Calu3 (cell line): Measurements from ENCODE around the gene PCDHGB4. TPM values are rescaled to one million over a fixed set of nuclear protein-coding genes. Genes with fewer than 3 reads are reported as not detected.

Source experiments
- BruUV-seq: library from RNA; stranded (reverse); fragments of 400-500 nt; replicated peaks from 2 replicates; lab custom pipeline; 2021; lab: Mats Ljungman, UMichigan
- CTCF ChIA-PET: fragments of 300-600 bp; sonication (Branson Sonifier 250); formaldehyde crosslinking; loops from one replicate; lab custom pipeline; 2022; ENCODE audit warnings: antibody characterized with exemption; lab: Charles Lee
- DNase-seq: peaks from one replicate; pipeline ENCODE4 v3.0.0; 2022
- H3K27ac Mint-ChIP-seq: one replicate; pipeline ENCODE4 v1.8.0; 2022; ENCODE audit warnings: mixed read lengths; ENCODE audit not compliant: unreplicated experiment
- H3K27me3 Mint-ChIP-seq: one replicate; pipeline ENCODE4 v1.8.0; 2022; ENCODE audit warnings: mixed read lengths; ENCODE audit not compliant: unreplicated experiment
- H3K36me3 Mint-ChIP-seq: one replicate; pipeline ENCODE4 v1.8.0; 2022; ENCODE audit warnings: mild to moderate bottlenecking, moderate library complexity, mixed read lengths; ENCODE audit not compliant: insufficient read depth, unreplicated experiment
- H3K4me1 Mint-ChIP-seq: one replicate; pipeline ENCODE4 v1.8.0; 2022; ENCODE audit warnings: mild to moderate bottlenecking, low read depth, mixed read lengths; ENCODE audit not compliant: unreplicated experiment
- H3K4me3 Mint-ChIP-seq: one replicate; pipeline ENCODE4 v1.8.0; 2022; ENCODE audit warnings: mild to moderate bottlenecking, low read depth, moderate library complexity, mixed read lengths; ENCODE audit not compliant: unreplicated experiment
- H3K9me3 Mint-ChIP-seq: one replicate; pipeline ENCODE4 v1.8.0; 2022; ENCODE audit warnings: low read depth, mixed read lengths; ENCODE audit not compliant: unreplicated experiment
- intact Hi-C: fragments of 100-400 bp; cut with micrococcal nuclease; formaldehyde crosslinking; loops from one replicate; pipeline ENCODE4 v1.10.0; 2022; ENCODE audit not compliant: unreplicated experiment
- total RNA-seq: library from RNA; stranded (reverse); gene quantifications from 2 replicates; pipeline ENCODE4 v1.2.3, GENCODE V29; 2022
- TF ChIP-seq, protein P1 (sequence below): fragments of 200-600 bp; IDR thresholded peaks from one replicate; pipeline ENCODE4 v1.8.0; 2022; ENCODE audit warnings: antibody characterized with exemption; ENCODE audit not compliant: unreplicated experiment

PCDHGB4 gene
- total RNA-seq, 1 experiment from 2014 or later, result 8.2 TPM

- Mint-ChIP-seq H3K4me1 (no peaks in the 10 kb centered on the region), H3K27me3 (no peaks in the 10 kb centered on the region), H3K27ac (no peak overlapping the region), H3K4me3 (no peak overlapping the region), H3K36me3 (peaks cover 20% of the 10 kb centered on the region), H3K9me3 (peaks cover 18% of the 10 kb centered on the region)
- BruUV-seq, result no TSS peak
- CTCF ChIA-PET, result no interaction called here
- intact Hi-C loops, result no loop called here
- TF ChIP-seq, protein P1, sequence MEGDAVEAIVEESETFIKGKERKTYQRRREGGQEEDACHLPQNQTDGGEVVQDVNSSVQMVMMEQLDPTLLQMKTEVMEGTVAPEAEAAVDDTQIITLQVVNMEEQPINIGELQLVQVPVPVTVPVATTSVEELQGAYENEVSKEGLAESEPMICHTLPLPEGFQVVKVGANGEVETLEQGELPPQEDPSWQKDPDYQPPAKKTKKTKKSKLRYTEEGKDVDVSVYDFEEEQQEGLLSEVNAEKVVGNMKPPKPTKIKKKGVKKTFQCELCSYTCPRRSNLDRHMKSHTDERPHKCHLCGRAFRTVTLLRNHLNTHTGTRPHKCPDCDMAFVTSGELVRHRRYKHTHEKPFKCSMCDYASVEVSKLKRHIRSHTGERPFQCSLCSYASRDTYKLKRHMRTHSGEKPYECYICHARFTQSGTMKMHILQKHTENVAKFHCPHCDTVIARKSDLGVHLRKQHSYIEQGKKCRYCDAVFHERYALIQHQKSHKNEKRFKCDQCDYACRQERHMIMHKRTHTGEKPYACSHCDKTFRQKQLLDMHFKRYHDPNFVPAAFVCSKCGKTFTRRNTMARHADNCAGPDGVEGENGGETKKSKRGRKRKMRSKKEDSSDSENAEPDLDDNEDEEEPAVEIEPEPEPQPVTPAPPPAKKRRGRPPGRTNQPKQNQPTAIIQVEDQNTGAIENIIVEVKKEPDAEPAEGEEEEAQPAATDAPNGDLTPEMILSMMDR, result no peak
- no peak for DNase-seq
Measured at GRCh38 chr5:141434006-141434405, 46.5 kb downstream of the PCDHGB4 start.

GRCh38 chr5:141437221-141437620 lies 49.7 kb downstream of the PCDHGB4 start:
- intact Hi-C loops, result no loop called here
- Mint-ChIP-seq H3K27me3 (no peaks in the 10 kb centered on the region), H3K4me3 (no peak overlapping the region), H3K36me3 (peaks cover 10% of the 10 kb centered on the region), H3K4me1 (no peaks in the 10 kb centered on the region), H3K27ac (no peak overlapping the region), H3K9me3 (peaks cover 12% of the 10 kb centered on the region)
- no TSS peak for BruUV-seq
- TF ChIP-seq, protein P1, result no peak
- no peak for DNase-seq
- CTCF ChIA-PET, result no interaction called here

GRCh38 chr5:141439411-141440141 lies 52.1 kb downstream of the PCDHGB4 start:
- no peaks in the 10 kb centered on the region for H3K36me3 Mint-ChIP-seq
- H3K27ac Mint-ChIP-seq, result no peak overlapping the region
- H3K4me1 Mint-ChIP-seq, result no peaks in the 10 kb centered on the region
- no TSS peak for BruUV-seq
- CTCF ChIA-PET, result no interaction called here
- no peak for DNase-seq
- H3K4me3 Mint-ChIP-seq, result no peak overlapping the region
- intact Hi-C loops, result no loop called here
- peaks cover 11% of the 10 kb centered on the region for H3K9me3 Mint-ChIP-seq
- TF ChIP-seq, protein P1, result no peak
- no peaks in the 10 kb centered on the region for H3K27me3 Mint-ChIP-seq

Other genes with a start within 250 kb of the PCDHGB4 start
- gene PCDHB6, start 237.6 kb upstream of the PCDHGB4 start, total RNA-seq, result not detected in 2 replicates
- gene PCDHB7, start 215.1 kb upstream of the PCDHGB4 start, total RNA-seq, result 0.26 and 0.37 TPM in 2 replicates
- 0.21 and 0.61 TPM in 2 replicates for gene PCDHB8, start 209.9 kb upstream of the PCDHGB4 start, total RNA-seq
- gene PCDHB16, start 205.3 kb upstream of the PCDHGB4 start, total RNA-seq, result 0.35 and 0.66 TPM in 2 replicates
- 2.4 and 3.5 TPM in 2 replicates for gene PCDHB9, start 200.5 kb upstream of the PCDHGB4 start, total RNA-seq
- gene PCDHB10, start 195.3 kb upstream of the PCDHGB4 start, total RNA-seq, result 1.0 and 1.2 TPM in 2 replicates
- gene PCDHB11, start 188.1 kb upstream of the PCDHGB4 start, total RNA-seq, result 0.83 and 0.85 TPM in 2 replicates
- 1.3 and 1.6 TPM in 2 replicates for gene PCDHB12, start 179.0 kb upstream of the PCDHGB4 start, total RNA-seq
- 0.86 and 1.1 TPM in 2 replicates for gene PCDHB13, start 173.8 kb upstream of the PCDHGB4 start, total RNA-seq
- 5.7 and 6.3 TPM in 2 replicates for gene PCDHB14, start 164.4 kb upstream of the PCDHGB4 start, total RNA-seq
- 1.1 and 1.4 TPM in 2 replicates for gene PCDHB15, start 142.3 kb upstream of the PCDHGB4 start, total RNA-seq
- 0.26 and 0.27 TPM in 2 replicates for gene SLC25A2, start 83.6 kb upstream of the PCDHGB4 start, total RNA-seq
- 73.2 and 79.6 TPM in 2 replicates for gene TAF7, start 66.9 kb upstream of the PCDHGB4 start, total RNA-seq
- 0.29 TPM in 1 of 2 replicates, not detected in the other for gene PCDHGA1, start 57.2 kb upstream of the PCDHGB4 start, total RNA-seq
- not detected in 2 replicates for gene PCDHGA2, start 48.9 kb upstream of the PCDHGB4 start, total RNA-seq
- gene PCDHGA3, start 43.9 kb upstream of the PCDHGB4 start, total RNA-seq, result not detected in 2 replicates
- gene PCDHGB1, start 37.6 kb upstream of the PCDHGB4 start, total RNA-seq, result 0.19 and 0.20 TPM in 2 replicates
- 0.07 TPM in 2 replicates for gene PCDHGA4, start 32.7 kb upstream of the PCDHGB4 start, total RNA-seq
- 0.34 and 0.38 TPM in 2 replicates for gene PCDHGB2, start 27.7 kb upstream of the PCDHGB4 start, total RNA-seq
- 0.10 and 0.12 TPM in 2 replicates for gene PCDHGA5, start 23.5 kb upstream of the PCDHGB4 start, total RNA-seq
- 1.2 and 1.6 TPM in 2 replicates for gene PCDHGB3, start 17.5 kb upstream of the PCDHGB4 start, total RNA-seq
- gene PCDHGA6, start 13.8 kb upstream of the PCDHGB4 start, total RNA-seq, result 0.71 and 0.80 TPM in 2 replicates
- 0.73 and 0.90 TPM in 2 replicates for gene PCDHGA7, start 5.0 kb upstream of the PCDHGB4 start, total RNA-seq
- 0.95 and 1.1 TPM in 2 replicates for gene PCDHGA8, start 4.9 kb downstream of the PCDHGB4 start, total RNA-seq
- 9.1 and 12.4 TPM in 2 replicates for gene PCDHGB5, start 10.2 kb downstream of the PCDHGB4 start, total RNA-seq
- gene PCDHGA9, start 15.1 kb downstream of the PCDHGB4 start, total RNA-seq, result 16.0 and 18.1 TPM in 2 replicates
- 9.6 and 13.4 TPM in 2 replicates for gene PCDHGB6, start 20.3 kb downstream of the PCDHGB4 start, total RNA-seq
- gene PCDHGA10, start 25.3 kb downstream of the PCDHGB4 start, total RNA-seq, result 2.6 and 3.7 TPM in 2 replicates
- gene PCDHGB7, start 30.0 kb downstream of the PCDHGB4 start, total RNA-seq, result 9.8 and 13.6 TPM in 2 replicates
- 2.3 and 2.8 TPM in 2 replicates for gene PCDHGA11, start 33.4 kb downstream of the PCDHGB4 start, total RNA-seq
- 2.1 and 2.9 TPM in 2 replicates for gene PCDHGA12, start 42.8 kb downstream of the PCDHGB4 start, total RNA-seq
- 49.4 and 73.0 TPM in 2 replicates for gene PCDHGC3, start 88.3 kb downstream of the PCDHGB4 start, total RNA-seq
- 1.2 and 2.2 TPM in 2 replicates for gene PCDHGC4, start 97.3 kb downstream of the PCDHGB4 start, total RNA-seq
- gene PCDHGC5, start 101.4 kb downstream of the PCDHGB4 start, total RNA-seq, result 1.5 and 2.1 TPM in 2 replicates
- gene DIAPH1, start 231.3 kb downstream of the PCDHGB4 start, total RNA-seq, result 176 and 219 TPM in 2 replicates
- 96.3 and 102 TPM in 2 replicates for gene HDAC3, start 249.2 kb downstream of the PCDHGB4 start, total RNA-seq
- 12.5 and 12.6 TPM in 2 replicates for gene RELL2, start 249.3 kb downstream of the PCDHGB4 start, total RNA-seq